Coronary artery (tissue), 2 donors: ENCODE results near the gene RBPJL.

Experiments
- DNase-seq: peaks from one replicate; pipeline ENCODE4 v3.0.0-alpha.2; 2017; ENCODE audit warnings: low spot score
- H3K27ac ChIP-seq, 2 donors: fragments of 200-600 bp; sonication (generic); one replicate each; pipeline ENCODE4 v1.5.1; 2016 to 2019
- H3K4me3 ChIP-seq: fragments of 200-600 bp; sonication (generic); 2 replicates; pipeline ENCODE4 v1.5.1; 2016; ENCODE audit warnings: mild to moderate bottlenecking, moderate library complexity
- TF ChIP-seq, protein P1 (sequence below): fragments of 200-600 bp; sonication (generic); IDR thresholded peaks from one replicate; pipeline ENCODE4 v1.5.1; 2019; ENCODE audit warnings: antibody characterized with exemption

RBPJL gene

DNA sequence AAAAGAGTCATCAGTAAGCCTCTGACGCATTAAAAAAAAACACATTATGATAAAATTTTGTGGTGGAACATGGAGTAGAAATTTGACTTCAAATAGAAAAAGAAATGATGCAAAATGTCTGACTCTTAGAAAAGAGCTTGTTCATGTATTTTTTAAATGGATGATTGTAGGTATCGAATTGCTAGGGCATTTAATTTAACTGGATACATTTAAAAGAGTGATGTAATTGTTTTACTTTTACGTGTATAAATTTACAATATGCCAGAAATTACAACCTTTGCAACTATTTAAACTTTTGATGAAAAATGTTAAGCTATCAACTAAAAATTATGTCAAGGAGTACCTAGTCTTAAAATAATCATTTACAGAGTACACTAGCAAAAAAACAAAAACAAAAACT lies 46.1 kb downstream of the RBPJL start:
- TF ChIP-seq, protein P1, sequence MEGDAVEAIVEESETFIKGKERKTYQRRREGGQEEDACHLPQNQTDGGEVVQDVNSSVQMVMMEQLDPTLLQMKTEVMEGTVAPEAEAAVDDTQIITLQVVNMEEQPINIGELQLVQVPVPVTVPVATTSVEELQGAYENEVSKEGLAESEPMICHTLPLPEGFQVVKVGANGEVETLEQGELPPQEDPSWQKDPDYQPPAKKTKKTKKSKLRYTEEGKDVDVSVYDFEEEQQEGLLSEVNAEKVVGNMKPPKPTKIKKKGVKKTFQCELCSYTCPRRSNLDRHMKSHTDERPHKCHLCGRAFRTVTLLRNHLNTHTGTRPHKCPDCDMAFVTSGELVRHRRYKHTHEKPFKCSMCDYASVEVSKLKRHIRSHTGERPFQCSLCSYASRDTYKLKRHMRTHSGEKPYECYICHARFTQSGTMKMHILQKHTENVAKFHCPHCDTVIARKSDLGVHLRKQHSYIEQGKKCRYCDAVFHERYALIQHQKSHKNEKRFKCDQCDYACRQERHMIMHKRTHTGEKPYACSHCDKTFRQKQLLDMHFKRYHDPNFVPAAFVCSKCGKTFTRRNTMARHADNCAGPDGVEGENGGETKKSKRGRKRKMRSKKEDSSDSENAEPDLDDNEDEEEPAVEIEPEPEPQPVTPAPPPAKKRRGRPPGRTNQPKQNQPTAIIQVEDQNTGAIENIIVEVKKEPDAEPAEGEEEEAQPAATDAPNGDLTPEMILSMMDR = no peak
- no peak for DNase-seq
- Histone ChIP-seq H3K27ac (no peak overlapping the region), H3K4me3 (no peak overlapping the region)

DNA sequence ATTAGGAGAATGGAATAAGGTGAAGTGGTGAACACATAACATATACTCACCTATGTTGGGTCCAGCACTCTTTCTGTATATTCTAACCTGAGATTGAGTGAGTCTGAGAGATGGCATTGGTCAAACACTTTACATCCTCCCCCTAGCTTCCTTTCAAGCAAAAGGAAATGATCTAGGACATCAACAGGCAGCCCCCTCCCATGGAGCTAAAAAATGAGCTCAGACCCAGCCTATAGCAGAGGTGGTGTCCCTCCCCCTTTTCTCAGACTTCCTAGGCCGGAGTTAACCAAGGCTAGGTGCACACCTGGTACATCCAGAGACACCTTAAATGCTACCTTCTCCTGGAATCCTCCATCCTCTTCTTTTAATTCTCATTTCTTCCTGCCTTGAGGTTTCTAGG lies 47.1 kb downstream of the RBPJL start:
- no peak overlapping the region for H3K27ac ChIP-seq
- no peak for DNase-seq
- no peak overlapping the region for H3K4me3 ChIP-seq
- TF ChIP-seq, protein P1 = no peak

DNA sequence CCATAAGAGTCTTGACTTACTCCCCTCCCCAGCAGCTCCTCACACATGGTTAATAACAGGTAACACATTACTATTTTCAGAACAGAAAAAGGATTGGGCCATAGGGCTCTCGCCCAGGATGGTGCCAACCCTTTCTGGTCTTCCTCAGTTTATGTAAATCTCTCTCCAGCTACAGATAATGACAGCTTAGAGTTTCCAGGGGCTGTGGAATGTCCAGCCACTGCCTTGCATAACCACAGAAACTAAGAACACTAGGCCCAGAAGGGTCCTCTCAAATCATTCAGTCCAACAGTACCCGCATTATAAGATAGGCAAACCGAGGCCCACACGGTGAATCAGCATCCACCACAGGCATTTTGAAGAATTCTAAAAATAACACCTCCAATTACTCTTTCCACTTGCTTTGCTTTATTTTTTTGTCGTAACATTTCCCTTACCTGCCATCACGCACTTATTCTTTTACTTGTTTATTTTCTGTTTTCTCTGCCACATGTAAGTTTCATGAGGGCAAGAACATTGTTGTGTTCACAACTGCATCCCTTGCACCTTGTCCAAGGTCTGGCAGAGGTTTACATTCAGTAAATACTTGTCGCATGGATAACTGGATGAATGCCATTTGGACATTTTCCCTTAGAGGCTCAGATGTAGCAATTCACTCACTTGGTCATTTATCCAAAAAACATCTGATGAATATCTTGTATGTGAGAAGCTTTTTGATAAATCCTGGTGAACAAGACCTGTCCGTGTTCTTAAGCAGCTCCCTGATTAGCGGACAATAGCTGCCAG lies 48.0 kb downstream of the RBPJL start:
- TF ChIP-seq, protein P1 = no peak
- H3K4me3 ChIP-seq = no peak overlapping the region
- no peak for DNase-seq
- no peak overlapping the region for H3K27ac ChIP-seq

DNA sequence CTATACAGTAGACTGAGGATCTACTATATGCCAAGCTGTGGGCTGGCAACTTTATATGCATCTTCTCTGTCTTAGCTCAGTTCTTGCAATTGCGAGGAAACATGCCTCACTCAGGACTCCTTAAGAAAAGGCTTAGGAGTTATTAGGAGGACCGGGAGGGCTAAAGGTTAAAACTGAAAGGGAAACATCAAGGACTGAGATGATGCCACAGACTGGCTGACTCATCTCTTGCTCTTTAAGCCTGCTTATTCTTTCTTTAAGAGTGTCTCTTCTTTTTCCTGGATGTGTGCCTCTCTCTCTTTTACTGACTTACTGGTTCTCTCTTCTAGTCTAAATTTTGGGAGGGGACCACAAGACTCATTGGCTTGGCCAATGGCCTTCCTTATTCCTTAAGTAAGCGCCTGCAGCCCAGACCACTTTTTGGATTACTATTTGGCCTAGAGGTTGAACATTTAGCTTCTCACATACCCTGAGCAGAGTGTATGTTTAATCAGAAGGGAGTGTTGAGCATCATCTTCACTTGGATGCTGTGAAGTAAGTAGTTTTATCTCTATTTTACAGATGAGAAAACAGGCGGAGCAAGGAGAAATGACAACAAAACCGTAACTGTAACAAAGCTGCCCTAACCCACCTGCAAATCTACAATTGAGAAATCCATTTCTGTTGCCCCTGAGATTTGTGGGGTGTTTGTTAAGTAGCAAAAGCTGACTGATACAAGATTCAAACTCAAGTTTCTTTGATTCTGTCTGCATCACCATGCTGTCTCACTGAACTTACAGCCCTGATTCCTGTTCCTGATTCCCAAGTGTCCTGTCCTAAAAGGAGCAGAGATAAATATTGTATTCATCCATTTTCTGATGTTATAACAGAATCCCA lies 48.8 kb downstream of the RBPJL start:
- H3K27ac ChIP-seq = no peak overlapping the region
- DNase-seq = no peak
- no peak overlapping the region for H3K4me3 ChIP-seq
- TF ChIP-seq, protein P1 = no peak

DNA sequence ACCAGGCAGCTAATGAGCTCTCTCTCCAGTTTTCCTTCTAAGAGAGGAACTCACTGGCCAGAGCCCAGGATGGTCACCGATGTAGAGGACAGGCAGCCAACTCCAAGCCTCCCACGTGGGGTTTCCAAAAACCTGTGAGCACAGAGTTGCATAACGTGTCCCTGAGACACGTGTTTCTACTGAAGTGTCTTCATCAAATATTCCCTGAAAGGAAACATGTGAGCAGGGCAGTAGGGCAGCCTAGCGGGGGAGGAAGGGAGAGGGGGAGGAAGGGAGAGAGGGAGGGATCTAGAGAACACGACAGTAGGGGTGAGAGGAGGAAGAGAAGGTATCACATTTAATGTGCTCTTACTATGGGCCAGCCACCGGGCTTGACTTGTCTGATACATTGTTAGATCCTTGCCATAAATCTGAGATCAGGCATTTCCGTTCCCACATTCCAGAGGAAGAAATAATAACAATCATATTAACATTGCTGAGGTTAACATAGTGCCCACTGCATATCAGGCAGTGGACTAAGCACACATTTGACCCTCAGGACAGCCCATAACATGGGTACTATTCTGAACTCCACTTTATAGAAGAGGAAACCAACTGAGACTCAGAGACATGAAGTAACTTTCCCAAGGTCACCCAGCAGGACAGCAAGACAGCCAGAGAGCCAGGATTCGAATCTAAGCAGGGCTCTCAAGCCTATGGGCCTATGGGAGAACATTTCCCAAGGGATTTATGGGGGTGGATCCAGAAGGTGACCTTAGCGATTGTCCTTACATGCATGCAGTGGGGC lies 51.8 kb downstream of the RBPJL start:
- TF ChIP-seq, protein P1 = no peak
- H3K4me3 ChIP-seq = peak overlapping the region; percentile 45

DNA sequence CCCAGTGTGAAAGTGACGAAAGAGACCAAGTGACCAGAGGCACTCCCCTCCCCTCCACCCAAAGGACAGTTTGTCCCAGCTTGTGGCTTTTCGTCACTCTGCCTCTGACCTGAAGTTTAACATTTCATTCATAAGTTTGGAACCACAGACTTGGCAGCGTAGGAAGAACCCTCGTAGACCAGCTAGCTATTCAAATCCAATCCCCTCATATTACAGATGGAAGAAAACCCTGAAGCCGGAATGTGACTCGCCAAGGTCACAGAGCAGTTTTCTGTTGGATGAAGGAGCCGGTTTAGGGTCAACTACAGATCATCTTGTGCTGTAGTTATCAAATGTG lies 52.4 kb downstream of the RBPJL start:
- Histone ChIP-seq H3K4me3 (peak overlapping the region; percentile 45), H3K27ac (peak overlapping the region; percentile 84 to 92)
- DNase-seq = peak; percentile 93

More for the DNA sequence above, 51.8 kb downstream of the RBPJL start:
- peak overlapping the region; percentile 84 to 92 for H3K27ac ChIP-seq
- peak; percentile 93 for DNase-seq

More for the DNA sequence above, 52.4 kb downstream of the RBPJL start:
- TF ChIP-seq, protein P1 = no peak
